ENCODE results near the gene SIPA1L3.

The SIPA1L3 gene

GRCh38 chr19:37977992-37978391 lies 71.0 kb downstream of the SIPA1L3 start:
- no peak for DNase-seq

- no peak for DNase-seq
Measured at GRCh38 chr19:37979547-37980082, 72.6 kb downstream of the SIPA1L3 start.

- no peak for DNase-seq
Measured at GRCh38 chr19:37980419-37981170, 73.6 kb downstream of the SIPA1L3 start.

- DNase-seq, result no peak
Measured at GRCh38 chr19:37981785-37982475, 74.9 kb downstream of the SIPA1L3 start.

GRCh38 chr19:37982655-37983054 lies 75.6 kb downstream of the SIPA1L3 start:
- no peak for DNase-seq

GRCh38 chr19:37983153-37983552 lies 76.1 kb downstream of the SIPA1L3 start:
- no peak for DNase-seq

- DNase-seq, result no peak
Measured at GRCh38 chr19:37983916-37984315, 76.9 kb downstream of the SIPA1L3 start.

GRCh38 chr19:37986048-37986750 lies 79.2 kb downstream of the SIPA1L3 start:
- DNase-seq, result no peak

- no peak for DNase-seq
Measured at GRCh38 chr19:37987356-37988332, 80.6 kb downstream of the SIPA1L3 start.

- no peak for DNase-seq
Measured at GRCh38 chr19:37988758-37989635, 82.0 kb downstream of the SIPA1L3 start.

- no peak for DNase-seq
Measured at GRCh38 chr19:37989855-37990254, 82.8 kb downstream of the SIPA1L3 start.

- DNase-seq, result no peak
Measured at GRCh38 chr19:37990362-37990761, 83.4 kb downstream of the SIPA1L3 start.

- no peak for DNase-seq
Measured at GRCh38 chr19:37991176-37991835, 84.3 kb downstream of the SIPA1L3 start.

- DNase-seq, result no peak
Measured at GRCh38 chr19:37991841-37992248, 84.8 kb downstream of the SIPA1L3 start.

GRCh38 chr19:37992761-37993160 lies 85.8 kb downstream of the SIPA1L3 start:
- no peak for DNase-seq

GRCh38 chr19:37994823-37995130 lies 87.8 kb downstream of the SIPA1L3 start:
- no peak for DNase-seq

- no peak for DNase-seq
Measured at GRCh38 chr19:37995346-37995745, 88.3 kb downstream of the SIPA1L3 start.

GRCh38 chr19:37997911-37998344 lies 90.9 kb downstream of the SIPA1L3 start:
- peak; percentile 33 to 40 for DNase-seq

GRCh38 chr19:37998801-37999308 lies 91.8 kb downstream of the SIPA1L3 start:
- no peak for DNase-seq
